Glutamatergic neuron (in vitro differentiated cells): ENCODE measurements around the gene LRP1B. TPM values are rescaled to one million over a fixed set of nuclear protein-coding genes. Genes with fewer than 3 reads are reported as not detected.

ENCODE experiments used
- DNase-seq: peaks from one replicate; pipeline ENCODE4 v3.0.0; 2022
- H3K27ac Mint-ChIP-seq: one replicate; pipeline ENCODE4 v1.8.0; 2020; ENCODE audit warnings: mild to moderate bottlenecking, mixed read lengths, inconsistent platforms; ENCODE audit not compliant: unreplicated experiment
- H3K27me3 Mint-ChIP-seq: one replicate; pipeline ENCODE4 v1.8.0; 2020; ENCODE audit warnings: mild to moderate bottlenecking, moderate library complexity, mixed read lengths, inconsistent platforms; ENCODE audit not compliant: unreplicated experiment
- H3K36me3 Mint-ChIP-seq: one replicate; pipeline ENCODE4 v1.8.0; 2020; ENCODE audit warnings: mild to moderate bottlenecking, mixed read lengths, inconsistent platforms; ENCODE audit not compliant: unreplicated experiment
- H3K4me1 Mint-ChIP-seq: one replicate; pipeline ENCODE4 v1.8.0; 2020; ENCODE audit warnings: mild to moderate bottlenecking, low read depth, mixed read lengths, inconsistent platforms; ENCODE audit not compliant: unreplicated experiment
- H3K4me3 Mint-ChIP-seq: one replicate; pipeline ENCODE4 v1.8.0; 2020; ENCODE audit warnings: mild to moderate bottlenecking, mixed read lengths, inconsistent platforms; ENCODE audit not compliant: unreplicated experiment
- H3K9me3 Mint-ChIP-seq: one replicate; pipeline ENCODE4 v1.8.0; 2020; ENCODE audit warnings: mild to moderate bottlenecking, moderate library complexity, mixed read lengths, inconsistent platforms; ENCODE audit not compliant: unreplicated experiment
- total RNA-seq: library from RNA; stranded (reverse); fragmentation: NEBNext Ultra II Directional; extraction: Animal tissue kit (Norgen Biotek cat#: 25700); gene quantifications from one replicate; pipeline ENCODE4 v1.2.1, GENCODE V29; 2021; ENCODE audit not compliant: unreplicated experiment
- TF ChIP-seq, protein P1 (sequence below): fragments of 200-600 bp; sonication (generic); IDR thresholded peaks from one replicate; pipeline ENCODE4 v1.5.0; 2021; ENCODE audit not compliant: partially characterized antibody, unreplicated experiment

LRP1B gene
- total RNA-seq, 1 donor from 2014 or later = 28.7 TPM

DNA sequence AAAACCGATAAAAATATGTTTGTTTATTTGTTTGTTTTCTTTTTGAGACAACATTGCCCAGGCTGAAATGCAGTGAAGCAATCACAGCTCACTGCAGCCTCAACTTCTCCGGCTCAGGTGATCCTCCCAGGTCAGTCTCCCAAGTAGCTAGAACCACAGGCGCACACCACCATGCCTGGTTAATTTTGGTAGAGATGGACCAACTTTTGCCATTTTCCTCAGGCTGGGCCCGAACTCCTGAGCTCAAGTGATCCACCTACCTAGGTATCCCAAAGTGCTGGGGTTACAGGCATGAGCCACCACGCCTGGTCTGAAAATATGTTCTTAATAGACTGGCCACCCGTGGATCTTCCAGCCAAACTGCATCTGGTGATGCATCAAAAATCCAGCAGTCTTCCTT is 1867.9 kb downstream of the LRP1B start:
- H3K27ac Mint-ChIP-seq = no peak overlapping the region
- H3K4me3 Mint-ChIP-seq = no peak overlapping the region

DNA sequence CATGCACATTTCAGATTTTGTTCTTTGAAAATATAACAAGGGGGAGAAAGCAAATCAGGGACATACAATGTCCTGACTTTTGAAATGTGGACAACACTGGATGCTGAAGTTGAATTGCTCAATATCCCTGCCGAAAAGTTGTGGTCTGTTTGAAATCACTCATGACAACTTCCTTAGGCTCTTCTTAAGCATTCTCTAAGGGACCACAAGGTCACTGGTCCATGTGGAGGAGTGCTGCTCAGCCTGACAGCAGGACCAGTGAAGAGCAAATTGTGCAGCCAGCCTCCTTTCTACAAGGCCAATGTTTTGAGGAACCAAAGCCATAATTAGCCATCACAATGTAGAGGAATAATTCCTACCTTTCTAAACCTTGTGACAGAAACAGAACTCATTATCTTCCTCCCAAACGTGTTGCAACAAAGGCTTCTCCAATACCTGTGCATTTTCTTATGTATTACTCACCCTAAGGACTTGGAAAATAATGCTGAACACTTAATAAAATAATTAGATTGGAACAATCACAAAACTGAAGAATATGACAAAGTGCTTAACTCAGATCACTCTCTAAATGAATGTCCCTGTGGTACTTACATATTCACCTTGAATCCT is 1873.0 kb downstream of the LRP1B start:
- Mint-ChIP-seq H3K4me3 (no peak overlapping the region), H3K4me1 (no peaks in the 10 kb centered on the region), H3K27me3 (no peaks in the 10 kb centered on the region), H3K27ac (no peak overlapping the region), H3K36me3 (no peaks in the 10 kb centered on the region), H3K9me3 (no peaks in the 10 kb centered on the region)
- DNase-seq = no peak
- TF ChIP-seq, protein P1, sequence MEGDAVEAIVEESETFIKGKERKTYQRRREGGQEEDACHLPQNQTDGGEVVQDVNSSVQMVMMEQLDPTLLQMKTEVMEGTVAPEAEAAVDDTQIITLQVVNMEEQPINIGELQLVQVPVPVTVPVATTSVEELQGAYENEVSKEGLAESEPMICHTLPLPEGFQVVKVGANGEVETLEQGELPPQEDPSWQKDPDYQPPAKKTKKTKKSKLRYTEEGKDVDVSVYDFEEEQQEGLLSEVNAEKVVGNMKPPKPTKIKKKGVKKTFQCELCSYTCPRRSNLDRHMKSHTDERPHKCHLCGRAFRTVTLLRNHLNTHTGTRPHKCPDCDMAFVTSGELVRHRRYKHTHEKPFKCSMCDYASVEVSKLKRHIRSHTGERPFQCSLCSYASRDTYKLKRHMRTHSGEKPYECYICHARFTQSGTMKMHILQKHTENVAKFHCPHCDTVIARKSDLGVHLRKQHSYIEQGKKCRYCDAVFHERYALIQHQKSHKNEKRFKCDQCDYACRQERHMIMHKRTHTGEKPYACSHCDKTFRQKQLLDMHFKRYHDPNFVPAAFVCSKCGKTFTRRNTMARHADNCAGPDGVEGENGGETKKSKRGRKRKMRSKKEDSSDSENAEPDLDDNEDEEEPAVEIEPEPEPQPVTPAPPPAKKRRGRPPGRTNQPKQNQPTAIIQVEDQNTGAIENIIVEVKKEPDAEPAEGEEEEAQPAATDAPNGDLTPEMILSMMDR = no peak

More for the DNA sequence above, 1867.9 kb downstream of the LRP1B start:
- Mint-ChIP-seq H3K4me1 (peaks cover 2% of the 10 kb centered on the region), H3K36me3 (no peaks in the 10 kb centered on the region), H3K27me3 (no peaks in the 10 kb centered on the region), H3K9me3 (no peaks in the 10 kb centered on the region)
- DNase-seq = no peak
- TF ChIP-seq, protein P1 = no peak

DNA sequence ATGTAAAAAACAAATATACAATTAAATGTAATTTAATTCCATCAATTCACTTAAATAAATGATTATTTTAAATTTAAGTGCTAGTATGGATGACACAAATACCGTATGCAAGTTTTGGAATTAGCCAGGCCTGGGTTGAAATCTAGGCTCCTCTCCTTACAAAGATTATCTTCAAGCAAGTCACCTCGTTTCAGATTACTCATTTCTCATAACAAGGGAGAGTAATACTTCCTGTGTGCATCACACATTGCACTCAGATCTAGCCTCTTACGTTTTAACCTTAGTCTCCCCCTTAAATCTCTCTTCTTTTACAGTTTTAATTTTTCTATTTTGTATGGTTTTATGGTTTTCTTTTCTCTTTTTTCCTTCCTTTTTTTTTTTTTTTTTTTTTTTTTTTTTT is 1874.7 kb downstream of the LRP1B start:
- H3K4me1 Mint-ChIP-seq = no peaks in the 10 kb centered on the region
- H3K9me3 Mint-ChIP-seq = no peaks in the 10 kb centered on the region
- no peak overlapping the region for H3K27ac Mint-ChIP-seq
- no peaks in the 10 kb centered on the region for H3K27me3 Mint-ChIP-seq
- no peak for DNase-seq
- H3K4me3 Mint-ChIP-seq = no peak overlapping the region
- H3K36me3 Mint-ChIP-seq = no peaks in the 10 kb centered on the region
- TF ChIP-seq, protein P1 = no peak

DNA sequence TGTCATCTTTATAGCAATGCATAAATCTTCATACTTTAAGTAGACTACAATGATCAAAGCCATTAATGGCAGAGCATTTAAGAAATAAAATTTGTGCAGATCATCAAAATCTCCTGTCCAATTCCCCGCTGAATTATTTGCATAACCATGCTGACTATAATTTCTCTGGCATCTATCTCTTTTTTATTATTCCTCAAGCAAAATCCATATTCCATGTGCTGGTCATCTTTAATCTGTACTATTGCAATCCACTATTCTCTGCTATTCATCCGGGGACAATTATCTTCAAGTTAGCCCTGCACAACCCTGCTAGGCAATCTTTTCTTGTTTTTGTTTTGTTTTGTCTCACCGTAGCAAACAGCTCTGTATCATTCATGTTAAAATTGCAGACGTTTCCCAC is 1881.0 kb downstream of the LRP1B start:
- no peaks in the 10 kb centered on the region for H3K4me1 Mint-ChIP-seq
- no peak for DNase-seq
- H3K9me3 Mint-ChIP-seq = no peaks in the 10 kb centered on the region
- H3K27me3 Mint-ChIP-seq = no peaks in the 10 kb centered on the region
- no peak overlapping the region for H3K27ac Mint-ChIP-seq
- no peak overlapping the region for H3K4me3 Mint-ChIP-seq
- no peaks in the 10 kb centered on the region for H3K36me3 Mint-ChIP-seq
- TF ChIP-seq, protein P1 = no peak

DNA sequence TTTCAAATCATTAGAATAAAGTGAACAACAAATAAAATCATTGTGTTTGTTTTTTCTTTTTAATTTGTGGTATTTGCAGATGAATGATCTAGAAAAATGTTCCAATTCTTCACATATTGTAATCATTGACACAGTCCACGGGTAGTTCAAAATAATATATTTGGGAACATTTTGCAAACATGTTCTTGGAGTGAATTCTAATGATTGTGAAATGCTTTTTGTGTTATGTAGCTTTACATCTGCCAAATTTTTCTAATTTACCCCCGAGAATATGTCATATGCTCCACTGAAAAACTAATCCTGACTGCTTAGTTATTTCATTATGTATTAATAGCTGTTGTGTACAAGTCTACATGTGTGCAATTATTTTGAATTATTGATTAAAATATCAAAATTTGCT is 1882.2 kb downstream of the LRP1B start:
- H3K4me1 Mint-ChIP-seq = no peaks in the 10 kb centered on the region
- no peak overlapping the region for H3K27ac Mint-ChIP-seq
- TF ChIP-seq, protein P1 = no peak
- no peak for DNase-seq
- H3K27me3 Mint-ChIP-seq = no peaks in the 10 kb centered on the region
- no peaks in the 10 kb centered on the region for H3K36me3 Mint-ChIP-seq
- H3K9me3 Mint-ChIP-seq = no peaks in the 10 kb centered on the region
- no peak overlapping the region for H3K4me3 Mint-ChIP-seq
